CD14-positive monocyte (primary cell): ENCODE measurements around the gene PCP4. TPM values are rescaled to one million over a fixed set of nuclear protein-coding genes. Genes with fewer than 3 reads are reported as not detected.

Experiments used
- DNase-seq, 3 donors: peaks; one replicate each; pipeline ENCODE4 v3.0.0-alpha.2; 2011 to 2022
- H2AFZ ChIP-seq: 2 replicates; pipeline ENCODE4 v1.6.0; 2012; ENCODE audit warnings: mild to moderate bottlenecking, low read depth, low read length, inconsistent platforms; ENCODE audit not compliant: insufficient read depth, poor library complexity, severe bottlenecking
- H3K27ac ChIP-seq, 2 donors: 1 replicate in 1 of 2; 2 replicates in 1 of 2; pipeline ENCODE4 v1.5.1; 2012 to 2013; ENCODE audit warnings: low read length in 2 of 2, control low read depth in 1 of 2, inconsistent platforms in 1 of 2, low read depth in 1 of 2, mild to moderate bottlenecking in 1 of 2
- H3K27me3 ChIP-seq, 2 donors: one replicate each; pipeline versions ENCODE4 v1.6.0 to v1.6.1; 2011 to 2013; ENCODE audit warnings: low read length in 2 of 2; ENCODE audit not compliant: control insufficient read depth in 2 of 2, insufficient read depth in 2 of 2
- H3K36me3 ChIP-seq, 2 donors: replicated peaks in 1 of 2; 1 replicate in 1 of 2; 2 replicates in 1 of 2; pipeline versions ENCODE4 v1.5.1 to v1.6.1; 2012 to 2013; ENCODE audit warnings: low read length in 2 of 2, control low read depth in 1 of 2, inconsistent platforms in 1 of 2, mild to moderate bottlenecking in 1 of 2; ENCODE audit not compliant: insufficient read depth in 2 of 2, control insufficient read depth in 1 of 2
- H3K4me1 ChIP-seq, 2 donors: 1 replicate in 1 of 2; 2 replicates in 1 of 2; pipeline versions ENCODE4 v1.5.1 to v1.6.1; 2012 to 2013; ENCODE audit warnings: low read length in 2 of 2, control low read depth in 1 of 2, inconsistent platforms in 1 of 2, mild to moderate bottlenecking in 1 of 2, moderate library complexity in 1 of 2; ENCODE audit not compliant: insufficient read depth in 2 of 2, control insufficient read depth in 1 of 2
- H3K4me2 ChIP-seq: replicated peaks from 2 replicates; pipeline ENCODE3; 2012; ENCODE audit warnings: low read length, moderate library complexity, mild to moderate bottlenecking; ENCODE audit not compliant: poor library complexity, severe bottlenecking; ENCODE audit errors: extremely low read depth
- H3K4me3 ChIP-seq, 3 experiments: fragments of 200-600 bp in 1 of 3; sonication (generic) in 1 of 3; replicated peaks in 1 of 3; 1 replicate in 2 of 3; 2 replicates in 1 of 3; pipeline ENCODE4 v1.5.1; 2011 to 2013; ENCODE audit warnings: low read length in 3 of 3, mild to moderate bottlenecking in 3 of 3, control low read depth in 2 of 3, low read depth in 2 of 3, inconsistent platforms in 1 of 3, moderate library complexity in 1 of 3
- H3K79me2 ChIP-seq: 2 replicates; pipeline ENCODE4 v1.6.0; 2012; ENCODE audit warnings: mild to moderate bottlenecking, control low read depth, inconsistent platforms, low read length, moderate library complexity; ENCODE audit not compliant: insufficient read depth
- H3K9ac ChIP-seq: 2 replicates; pipeline ENCODE4 v1.6.0; 2017; ENCODE audit warnings: low read length, mild to moderate bottlenecking; ENCODE audit not compliant: insufficient read depth, poor library complexity, severe bottlenecking
- H3K9me3 ChIP-seq, 2 donors: replicated peaks in 1 of 2; 1 replicate in 1 of 2; 2 replicates in 1 of 2; pipeline versions ENCODE4 v1.5.1 to v1.6.1; 2012 to 2013; ENCODE audit warnings: low read length in 2 of 2, control low read depth in 1 of 2; ENCODE audit not compliant: control insufficient read depth in 1 of 2, insufficient read depth in 1 of 2
- H4K20me1 ChIP-seq: 2 replicates; pipeline ENCODE4 v1.6.0; 2012; ENCODE audit warnings: mild to moderate bottlenecking, low read length, control low read depth, moderate library complexity; ENCODE audit not compliant: insufficient read depth
- H3K27ac Mint-ChIP-seq, 7 donors: one replicate each; pipeline ENCODE4 v1.8.0; 2020; ENCODE audit warnings: mild to moderate bottlenecking in 7 of 7, mixed read lengths in 7 of 7, moderate library complexity in 6 of 7, inconsistent platforms in 2 of 7
- H3K27me3 Mint-ChIP-seq, 3 donors: one replicate each; pipeline ENCODE4 v1.8.0; 2021 to 2022; ENCODE audit warnings: low read depth in 3 of 3, mild to moderate bottlenecking in 3 of 3, mixed read lengths in 3 of 3, moderate library complexity in 3 of 3, inconsistent platforms in 1 of 3
- H3K36me3 Mint-ChIP-seq, 2 donors: one replicate each; pipeline ENCODE4 v1.8.0; 2020; ENCODE audit warnings: mixed read lengths in 2 of 2, inconsistent platforms in 1 of 2, mild to moderate bottlenecking in 1 of 2
- H3K4me1 Mint-ChIP-seq: one replicate; pipeline ENCODE4 v1.8.0; 2020; ENCODE audit warnings: mild to moderate bottlenecking, mixed read lengths
- H3K4me3 Mint-ChIP-seq, 2 donors: one replicate each; pipeline ENCODE4 v1.8.0; 2020; ENCODE audit warnings: mild to moderate bottlenecking in 2 of 2, mixed read lengths in 2 of 2, moderate library complexity in 1 of 2
- H3K9me3 Mint-ChIP-seq, 7 donors: one replicate each; pipeline ENCODE4 v1.8.0; 2020 to 2022; ENCODE audit warnings: mixed read lengths in 7 of 7, mild to moderate bottlenecking in 6 of 7, moderate library complexity in 6 of 7, inconsistent platforms in 2 of 7
- CTCF ChIP-seq: fragments of 200-600 bp; IDR thresholded peaks from one replicate; pipeline ENCODE4 v1.8.0; 2022; ENCODE audit warnings: antibody characterized with exemption, mild to moderate bottlenecking
- WGBS: methylation state at CpG from one replicate; pipeline ENCODE4 v1.1.5; 2013; ENCODE audit warnings: missing lambda C conversion rate; ENCODE audit not compliant: insufficient coverage; 5-methylcytosine and 5-hydroxymethylcytosine counted together
- intact Hi-C, 2 donors: fragments of 100-400 bp; cut with micrococcal nuclease; formaldehyde crosslinking; loops; one replicate each; pipeline versions ENCODE4 v1.15.0 to v1.15.1; 2023
- polyA plus RNA-seq, 3 donors: library from polyadenylated mRNA; depleted of rRNA in 1 of 3; unstranded in 2 of 3; stranded (reverse) in 1 of 3; fragments of 300-500 nt in 2 of 3; fragments of >200 nt in 1 of 3; fragmentation: Illumina TruSeq in 2 of 3; gene quantifications; 1 replicate in 2 of 3; 2 replicates in 1 of 3; pipeline ENCODE4 v1.2.3, GENCODE V29; 2012 to 2021

Gene PCP4
- polyA plus RNA-seq, 3 donors: not detected

- Histone ChIP-seq H3K9ac (no peak overlapping the region), H2AFZ (no peak overlapping the region), H3K36me3 (no peaks in the 10 kb centered on the region), H3K27ac (no peak overlapping the region), H3K4me1 (no peaks in the 10 kb centered on the region), H3K79me2 (no peaks in the 10 kb centered on the region), H4K20me1 (no peaks in the 10 kb centered on the region), H3K4me2 (no peak overlapping the region), H3K27me3 (no peaks in the 10 kb centered on the region), H3K9me3 (no peaks in the 10 kb centered on the region), H3K4me3 (no peak overlapping the region)
- DNase-seq: no peak
- Mint-ChIP-seq H3K27me3 (peaks cover 0 to 2% (median 1%) of the 10 kb centered on the region in 3 donors), H3K9me3 (peaks cover 0 to 15% (median 6%) of the 10 kb centered on the region in 7 donors), H3K27ac (no peak overlapping the region), H3K36me3 (no peaks in the 10 kb centered on the region), H3K4me3 (no peak overlapping the region), H3K4me1 (no peaks in the 10 kb centered on the region)
- WGBS: 81% methylated on average over 2 of the region's 5 CpGs
- TF ChIP-seq CTCF: no peak
- intact Hi-C loops: no loop called here
These were observed 68.5 kb downstream of the PCP4 start for GRCh38 chr21:39935716-39936115.

GRCh38 chr21:39938086-39938625 is 70.9 kb downstream of the PCP4 start:
- Mint-ChIP-seq H3K27ac (no peak overlapping the region), H3K9me3 (peaks cover 0 to 15% (median 6%) of the 10 kb centered on the region in 7 donors), H3K4me3 (no peak overlapping the region), H3K36me3 (no peaks in the 10 kb centered on the region), H3K27me3 (peaks cover 0 to 5% (median 3%) of the 10 kb centered on the region in 3 donors), H3K4me1 (no peaks in the 10 kb centered on the region)
- no peak overlapping the region for H3K27ac ChIP-seq
- no peaks in the 10 kb centered on the region for H3K36me3 ChIP-seq
- no peaks in the 10 kb centered on the region for H3K79me2 ChIP-seq
- no peak overlapping the region for H2AFZ ChIP-seq
- intact Hi-C loops: no loop called here
- no peak overlapping the region for H3K4me2 ChIP-seq
- DNase-seq: no peak
- H3K27me3 ChIP-seq: no peaks in the 10 kb centered on the region
- H3K9ac ChIP-seq: no peak overlapping the region
- H3K4me3 ChIP-seq: no peak overlapping the region
- H3K9me3 ChIP-seq: no peaks in the 10 kb centered on the region
- no peaks in the 10 kb centered on the region for H3K4me1 ChIP-seq
- no peak for TF ChIP-seq CTCF
- WGBS: 73% methylated on average over 7 of the region's 8 CpGs
- no peaks in the 10 kb centered on the region for H4K20me1 ChIP-seq
